Hippocampal formation (tissue), 2 donors: ENCODE results near the gene MYRIP.
"Not testable (repeated sequence)": the region's sequence is repeated elsewhere in the genome, so short reads cannot be mapped to it uniquely, and the experiment has no call there.

Experiments
- DNase-seq, 2 donors: peaks; one replicate each; lab custom pipeline; 2025; lab: John Stamatoyannopoulos, UW

Gene MYRIP

GRCh38 chr3:39808467-39809180 is 785 bp upstream of the MYRIP start:
- peak in 1 of 2 donors; percentile 35 for DNase-seq

GRCh38 chr3:39809995-39810595 is 686 bp downstream of the MYRIP start:
- no peak for DNase-seq

- no peak for DNase-seq
Observed at GRCh38 chr3:39810647-39811161, 1.3 kb downstream of the MYRIP start.

- DNase-seq, result no peak
Observed at GRCh38 chr3:39811561-39811960, 2.2 kb downstream of the MYRIP start.

- no peak for DNase-seq
Observed at GRCh38 chr3:39812537-39812936, 3.1 kb downstream of the MYRIP start.

- DNase-seq, result no peak
Observed at GRCh38 chr3:39814007-39814406, 4.6 kb downstream of the MYRIP start.

- DNase-seq, result no peak
Observed at GRCh38 chr3:39819899-39820298, 10.5 kb downstream of the MYRIP start.

GRCh38 chr3:39833764-39834163 is 24.4 kb downstream of the MYRIP start:
- not testable (repeated sequence) for DNase-seq

- no peak for DNase-seq
Observed at GRCh38 chr3:39839484-39839883, 30.1 kb downstream of the MYRIP start.

- no peak for DNase-seq
Observed at GRCh38 chr3:39843440-39843839, 34.0 kb downstream of the MYRIP start.

- no peak for DNase-seq
Observed at GRCh38 chr3:39848365-39848764, 39.0 kb downstream of the MYRIP start.

GRCh38 chr3:39849992-39850715 is 40.7 kb downstream of the MYRIP start:
- DNase-seq, result no peak

- no peak for DNase-seq
Observed at GRCh38 chr3:39850716-39851032, 41.3 kb downstream of the MYRIP start.

- DNase-seq, result no peak
Observed at GRCh38 chr3:39855517-39855916, 46.1 kb downstream of the MYRIP start.

- no peak for DNase-seq
Observed at GRCh38 chr3:39869890-39870289, 60.5 kb downstream of the MYRIP start.

- DNase-seq, result no peak
Observed at GRCh38 chr3:39870706-39871105, 61.3 kb downstream of the MYRIP start.

- no peak for DNase-seq
Observed at GRCh38 chr3:39879581-39879980, 70.2 kb downstream of the MYRIP start.

- no peak for DNase-seq
Observed at GRCh38 chr3:39882111-39882510, 72.7 kb downstream of the MYRIP start.

- no peak for DNase-seq
Observed at GRCh38 chr3:39892068-39892467, 82.7 kb downstream of the MYRIP start.

- DNase-seq, result no peak
Observed at GRCh38 chr3:39896184-39896583, 86.8 kb downstream of the MYRIP start.

- DNase-seq, result no peak
Observed at GRCh38 chr3:39900462-39901002, 91.1 kb downstream of the MYRIP start.

GRCh38 chr3:39903253-39903652 is 93.8 kb downstream of the MYRIP start:
- DNase-seq, result no peak

- DNase-seq, result no peak
Observed at GRCh38 chr3:39905788-39906187, 96.4 kb downstream of the MYRIP start.
